Activated gamma-delta T cell treated with Interleukin-2 at 50 U/mL for 16 hours (primary cell): ENCODE data around the gene ATXN1.
"Not testable (repeated sequence)": the region's sequence is repeated elsewhere in the genome, so short reads cannot be mapped to it uniquely, and the experiment has no call there.

Experiments used
- DNase-seq: peaks from one replicate; pipeline ENCODE4 v3.0.0-alpha.2; 2020

Gene ATXN1

DNA sequence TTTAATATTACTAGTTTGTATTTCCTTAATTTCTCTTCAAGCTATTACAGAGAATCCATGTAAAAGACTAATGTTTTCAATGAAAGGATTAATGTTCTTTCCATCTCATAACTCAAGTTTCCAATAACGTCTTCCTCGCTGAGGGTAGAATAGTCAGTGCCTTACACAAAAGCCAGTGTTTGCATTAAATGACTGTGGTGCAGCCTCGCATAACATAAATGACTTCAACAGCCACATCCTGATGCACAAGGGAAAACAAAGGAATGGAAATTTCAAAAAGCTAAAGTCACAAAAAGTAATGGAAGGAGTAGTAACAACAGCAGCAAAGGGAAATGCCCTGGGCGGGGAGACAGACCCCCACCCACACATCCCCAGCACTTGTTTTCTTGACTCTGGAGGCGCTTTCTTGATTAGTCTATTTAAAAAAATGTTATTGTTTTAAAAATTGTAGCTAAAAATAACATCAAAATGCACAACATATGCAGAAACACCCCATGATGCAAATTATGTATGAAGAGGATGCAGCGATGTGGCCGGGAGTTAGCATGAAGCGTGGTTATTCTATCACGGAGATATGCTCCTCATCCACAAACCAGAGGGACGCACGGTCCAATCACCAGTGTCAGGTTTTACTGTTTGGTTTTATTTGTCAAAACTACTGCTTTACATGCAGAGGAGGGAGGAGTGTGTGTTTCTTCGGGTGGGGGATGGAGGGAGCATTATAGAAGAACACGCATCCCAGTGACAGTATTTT, 294.3 kb downstream of the ATXN1 start:
- DNase-seq = no peak

DNA sequence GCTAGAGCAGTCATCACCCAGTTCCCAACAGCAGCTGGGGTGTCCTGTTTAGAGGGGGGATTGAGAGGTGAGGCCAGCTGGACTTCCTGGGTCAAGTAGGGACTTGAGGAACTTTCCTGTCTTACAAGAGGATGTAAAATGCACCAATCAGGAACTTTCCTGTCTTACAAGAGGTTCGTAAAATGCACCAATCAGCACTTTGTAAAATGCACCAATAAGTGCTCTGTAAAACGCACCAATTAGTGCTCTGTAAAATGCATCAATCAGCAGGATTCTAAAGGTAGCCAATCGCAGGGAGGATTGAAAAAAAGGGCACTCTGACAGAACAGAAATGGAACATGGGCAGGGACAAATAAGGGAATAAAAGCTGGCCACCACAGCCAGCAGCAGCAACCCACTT, 297.2 kb downstream of the ATXN1 start:
- DNase-seq = no peak

DNA sequence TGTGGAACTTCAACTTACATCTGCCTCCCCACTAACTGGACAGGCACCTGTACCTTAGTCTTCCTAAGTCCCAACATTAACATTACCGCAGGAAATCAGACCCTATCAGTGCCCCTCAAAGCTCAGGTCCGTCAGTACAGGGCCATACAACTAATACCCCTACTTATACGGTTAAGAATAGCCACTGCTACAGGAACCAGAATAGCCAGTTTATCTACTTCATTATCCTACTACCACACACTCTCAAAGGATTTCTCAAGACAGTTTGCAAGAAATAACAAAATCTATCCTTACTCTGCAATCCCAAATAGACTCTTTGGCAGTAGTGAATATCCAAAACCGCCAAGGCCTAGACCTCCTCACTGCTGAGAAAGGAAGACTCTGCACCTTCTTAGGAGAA, 298.0 kb downstream of the ATXN1 start:
- DNase-seq = not testable (repeated sequence)

DNA sequence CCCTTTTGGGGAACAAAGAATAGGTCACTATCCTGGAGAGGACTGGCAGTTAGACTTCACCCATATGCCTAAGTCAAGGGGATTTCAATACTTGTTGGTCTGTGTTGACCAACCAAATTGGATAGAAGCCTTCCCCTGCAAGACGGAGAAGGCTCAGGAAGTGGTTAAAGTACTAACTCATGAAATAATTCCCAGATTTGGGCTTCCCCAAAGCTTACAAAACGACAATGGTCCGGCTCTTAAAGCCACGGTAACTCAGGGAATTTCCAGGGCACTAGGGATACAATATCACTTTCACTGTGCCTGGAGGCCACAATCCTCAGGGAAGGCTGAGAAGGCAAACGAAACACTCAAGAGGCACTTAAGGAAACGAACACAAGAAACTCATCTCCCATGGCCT, 299.8 kb downstream of the ATXN1 start:
- DNase-seq = no peak

DNA sequence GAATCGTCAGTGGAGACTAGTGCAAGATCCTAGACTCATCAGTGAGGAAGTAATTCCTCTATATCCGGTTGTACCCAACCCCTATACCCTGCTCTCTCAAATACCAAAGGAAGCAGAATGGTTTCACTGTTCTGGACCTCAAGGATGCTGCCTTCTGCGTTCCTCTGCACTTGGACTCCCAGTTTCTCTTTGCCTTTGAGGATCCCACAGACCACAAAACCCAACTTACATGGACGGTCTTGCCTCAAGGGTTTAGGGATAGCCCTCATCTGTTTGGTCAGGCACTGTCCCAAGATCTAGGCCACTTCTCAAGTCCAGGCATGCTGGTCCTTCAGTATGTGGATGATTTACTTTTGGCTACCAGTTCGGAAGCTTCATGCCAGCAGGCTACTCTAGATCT, 301.8 kb downstream of the ATXN1 start:
- not testable (repeated sequence) for DNase-seq

DNA sequence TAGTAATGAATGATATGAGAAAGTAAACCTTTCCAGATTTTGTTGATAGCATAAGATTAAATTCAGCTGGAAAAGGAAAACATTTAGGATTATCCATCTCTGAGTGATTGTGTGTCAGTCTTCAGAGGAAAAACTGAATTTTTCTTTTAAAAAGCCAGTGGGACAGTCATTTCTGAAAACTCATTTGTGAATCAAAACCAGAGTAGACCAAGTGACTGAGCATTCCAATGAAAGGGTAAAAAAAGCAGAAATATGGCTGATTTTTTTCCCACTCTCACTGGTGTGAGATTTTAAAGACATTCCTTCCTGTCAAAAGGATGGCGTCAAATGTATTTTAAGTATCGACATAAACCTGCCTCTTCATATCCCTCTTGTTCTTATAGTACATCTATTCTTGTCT, 308.9 kb downstream of the ATXN1 start:
- no peak for DNase-seq

DNA sequence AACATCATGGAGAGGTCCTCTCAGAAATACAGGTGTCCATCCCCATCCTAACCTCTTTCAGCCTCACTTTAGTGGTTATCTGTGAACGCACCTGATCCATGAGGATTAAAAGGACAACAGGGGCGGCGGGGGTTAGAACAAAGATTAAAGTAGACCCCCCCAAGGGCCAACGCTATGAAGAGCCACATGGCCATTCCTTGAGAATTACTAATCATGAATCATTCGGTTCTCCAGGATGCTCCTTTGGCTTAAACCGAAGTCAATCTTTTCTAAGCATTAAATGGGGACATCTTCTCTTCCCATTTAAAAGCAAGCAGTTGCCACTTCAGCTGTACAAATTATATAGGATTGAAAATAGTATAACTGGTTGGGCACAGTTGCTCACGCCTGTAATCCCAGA, 310.4 kb downstream of the ATXN1 start:
- no peak for DNase-seq

DNA sequence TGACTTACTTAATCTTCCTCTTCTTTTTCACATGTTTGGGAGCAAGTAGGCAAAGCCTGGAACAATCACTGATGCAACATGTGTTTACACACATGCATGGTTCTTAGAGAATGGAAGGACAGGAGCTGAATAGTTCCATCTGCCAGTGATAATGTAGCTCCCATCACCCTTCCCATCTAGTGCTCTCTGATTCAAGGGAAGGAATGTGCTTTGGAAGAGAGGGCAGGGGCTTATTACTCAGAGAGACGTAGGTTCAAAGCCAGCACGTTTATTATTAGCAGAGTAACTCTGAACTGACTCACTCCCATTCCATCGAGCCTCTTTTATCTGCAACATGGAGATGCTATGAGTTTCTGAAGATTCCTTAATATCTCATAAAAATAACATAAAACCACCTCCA, 311.0 kb downstream of the ATXN1 start:
- no peak for DNase-seq

DNA sequence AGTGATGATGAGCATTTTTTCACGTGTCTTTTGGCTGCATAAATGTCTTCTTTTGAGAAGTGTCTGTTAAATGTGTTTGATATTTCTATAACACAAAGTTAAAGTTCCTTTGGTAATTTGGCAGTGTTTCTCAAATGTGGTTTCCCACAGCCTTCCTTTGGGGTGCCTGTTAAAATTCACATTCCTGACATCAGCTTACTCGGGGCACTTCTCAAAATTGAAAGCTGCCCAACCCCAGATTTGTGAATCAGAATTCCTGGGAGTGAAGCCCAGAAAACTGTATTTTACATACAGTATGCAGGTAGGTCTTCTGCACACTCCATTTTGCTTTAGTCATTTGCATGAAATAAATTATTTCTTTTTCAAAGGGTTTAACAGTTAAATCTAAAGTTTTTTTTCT, 315.0 kb downstream of the ATXN1 start:
- DNase-seq = no peak

DNA sequence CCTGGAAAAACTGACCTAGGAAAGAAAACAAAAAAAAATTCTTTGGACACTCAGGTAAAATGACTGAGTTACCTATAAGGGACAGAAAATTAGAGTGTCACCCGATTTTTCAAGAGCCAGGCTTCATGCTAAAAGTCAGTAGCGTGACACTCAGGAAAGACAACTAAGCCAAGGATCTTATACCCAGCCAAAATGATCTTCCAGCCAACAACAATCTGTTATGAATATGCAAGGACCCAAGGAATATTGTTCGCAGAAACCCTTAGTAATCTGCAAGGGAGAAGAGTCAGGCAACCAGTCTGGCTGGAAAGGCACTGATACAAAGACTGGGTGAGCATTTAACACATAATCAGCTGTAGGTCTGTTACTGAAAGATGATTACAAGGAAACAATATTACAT, 319.2 kb downstream of the ATXN1 start:
- DNase-seq = no peak

DNA sequence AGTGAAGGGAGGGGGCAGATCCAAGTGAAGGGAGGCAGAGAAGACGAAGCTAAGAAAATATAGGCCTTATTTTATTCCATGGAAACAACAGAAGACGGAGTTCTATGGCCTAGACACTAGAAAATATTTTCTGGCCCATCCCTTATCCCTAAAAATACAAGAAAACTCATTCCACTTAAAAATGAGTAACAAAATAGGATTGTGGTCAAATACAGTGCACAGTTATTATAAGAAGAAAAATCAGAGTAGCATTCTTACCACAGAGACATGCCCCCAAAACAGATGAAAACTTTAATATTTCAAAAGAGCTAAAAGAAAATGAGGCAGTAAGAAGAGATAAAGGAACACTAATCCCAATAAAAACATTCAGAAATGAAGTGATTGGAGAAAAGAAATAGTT, 320.0 kb downstream of the ATXN1 start:
- no peak for DNase-seq

DNA sequence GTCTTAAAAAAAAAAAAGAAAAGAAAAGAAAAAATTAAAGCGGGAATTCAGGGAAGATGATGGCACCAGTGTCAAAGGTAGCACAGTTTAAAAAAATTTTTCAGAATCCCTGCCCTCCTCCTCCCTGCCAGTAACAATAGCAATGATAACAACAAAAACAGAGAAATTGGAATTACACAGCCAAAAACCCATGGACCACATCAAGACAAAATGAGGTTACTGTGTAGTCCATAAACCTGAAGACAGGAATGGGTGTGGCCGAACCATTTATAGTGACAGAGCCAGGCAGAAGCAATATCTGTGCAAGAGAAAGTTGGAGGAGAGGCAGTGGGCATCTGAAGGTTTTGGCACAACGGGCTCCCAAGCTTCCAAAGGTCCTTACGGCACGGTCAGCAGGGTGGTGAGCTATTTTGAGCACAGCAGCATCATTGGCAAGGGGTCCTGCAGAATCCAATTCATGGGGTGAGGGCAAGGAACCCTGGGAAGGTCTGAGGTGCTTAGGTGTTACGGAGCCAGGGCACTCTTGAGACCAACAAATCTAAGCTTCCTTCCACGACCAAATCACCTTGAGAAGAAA, 320.5 kb downstream of the ATXN1 start:
- DNase-seq = no peak

DNA sequence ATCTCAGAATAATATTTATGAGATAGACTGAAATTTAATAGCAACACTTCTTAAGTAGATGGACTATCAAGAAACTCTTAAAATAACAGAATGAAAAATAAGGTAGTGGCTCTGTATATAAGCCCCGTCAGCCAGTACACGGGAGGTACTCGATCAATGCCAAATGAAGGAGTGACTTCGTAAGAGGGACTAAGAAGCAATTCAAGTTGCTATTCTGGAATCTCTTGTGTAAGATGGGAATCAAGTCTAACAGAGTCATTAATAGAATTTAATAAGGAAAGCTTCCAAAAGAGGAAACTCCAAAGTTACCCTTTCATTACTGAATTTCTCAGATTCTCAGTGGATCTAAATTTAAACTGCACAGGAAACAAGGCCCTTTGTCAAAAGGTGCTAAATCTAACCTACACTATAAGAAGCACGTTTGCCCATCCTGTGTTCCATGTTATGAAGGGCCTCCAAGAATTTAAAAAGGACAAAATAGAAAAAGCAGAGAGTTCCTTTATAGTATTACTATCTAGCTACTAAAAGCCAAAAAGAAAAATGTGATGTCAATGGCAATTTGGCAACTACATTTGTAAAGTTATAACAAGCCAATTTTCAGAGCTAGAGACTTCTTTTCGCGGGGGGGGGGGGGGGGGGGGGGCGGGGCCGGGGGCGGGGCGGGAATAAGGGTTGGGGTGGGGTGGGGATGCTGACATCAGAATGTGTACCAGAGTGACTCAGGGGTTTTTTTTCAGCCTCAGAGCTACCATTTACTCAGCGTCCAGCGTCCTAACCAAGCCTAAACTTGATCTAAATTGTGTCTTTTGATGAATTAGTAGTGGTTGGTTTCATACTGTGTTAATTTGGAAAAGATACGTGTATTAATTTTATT, 322.3 kb downstream of the ATXN1 start:
- DNase-seq = no peak

DNA sequence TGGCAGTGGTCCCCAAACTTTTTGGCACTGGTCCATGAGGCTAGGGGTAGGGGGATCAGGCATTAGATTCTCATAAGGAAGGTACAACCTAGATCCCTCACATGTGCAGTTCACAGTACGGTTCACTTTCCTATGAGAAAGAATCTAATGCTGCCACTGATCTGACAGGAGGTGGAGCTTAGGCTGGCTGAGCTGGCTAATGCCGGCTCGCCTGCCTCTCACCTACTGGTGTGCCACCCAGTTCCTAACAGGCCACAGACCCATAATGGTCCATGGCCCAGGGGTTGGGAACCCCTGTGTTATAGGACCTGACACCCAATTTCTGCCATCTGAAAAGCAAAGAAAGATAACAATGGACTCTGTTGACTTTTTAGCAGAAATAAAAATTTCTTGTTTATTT, 323.3 kb downstream of the ATXN1 start:
- DNase-seq = no peak

DNA sequence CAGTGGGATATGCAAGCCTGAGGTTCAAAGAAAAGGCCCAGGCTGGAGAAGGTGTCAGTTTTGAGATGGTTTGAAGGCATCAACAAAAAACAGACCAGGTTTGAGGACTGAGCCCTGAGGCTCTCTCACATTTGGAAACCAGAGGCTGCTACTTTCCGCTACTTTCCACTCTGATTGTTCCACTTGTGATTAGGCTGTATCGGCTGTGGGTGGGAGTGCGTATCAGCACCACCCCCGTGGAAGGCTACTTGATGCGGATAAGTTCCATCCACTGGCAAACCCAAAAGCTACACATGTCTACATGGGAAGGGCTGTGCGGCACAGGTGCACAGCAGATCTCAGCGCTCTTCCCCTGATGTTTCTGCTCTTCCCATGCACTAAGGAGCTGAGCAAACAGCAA, 324.2 kb downstream of the ATXN1 start:
- DNase-seq = no peak

DNA sequence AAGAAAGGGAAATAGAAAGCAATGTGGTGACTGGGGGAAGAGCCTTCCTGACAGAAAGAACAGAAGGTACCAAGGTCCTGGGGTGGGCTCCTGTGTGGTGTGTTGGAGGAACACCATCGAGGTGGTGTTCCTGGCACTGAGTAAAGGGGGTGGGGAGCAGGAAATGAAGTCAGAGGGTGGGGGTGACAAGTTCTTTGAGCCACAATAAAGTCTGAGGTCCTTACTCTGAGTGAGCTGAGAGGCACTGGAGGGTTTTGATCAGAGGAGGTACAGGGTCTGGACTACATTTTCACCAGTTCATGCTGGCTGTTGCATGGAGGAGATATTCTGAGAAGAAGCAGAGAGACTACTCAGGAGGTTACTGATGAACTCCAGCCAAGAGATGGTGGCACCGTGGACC, 324.7 kb downstream of the ATXN1 start:
- DNase-seq = peak; percentile 5

DNA sequence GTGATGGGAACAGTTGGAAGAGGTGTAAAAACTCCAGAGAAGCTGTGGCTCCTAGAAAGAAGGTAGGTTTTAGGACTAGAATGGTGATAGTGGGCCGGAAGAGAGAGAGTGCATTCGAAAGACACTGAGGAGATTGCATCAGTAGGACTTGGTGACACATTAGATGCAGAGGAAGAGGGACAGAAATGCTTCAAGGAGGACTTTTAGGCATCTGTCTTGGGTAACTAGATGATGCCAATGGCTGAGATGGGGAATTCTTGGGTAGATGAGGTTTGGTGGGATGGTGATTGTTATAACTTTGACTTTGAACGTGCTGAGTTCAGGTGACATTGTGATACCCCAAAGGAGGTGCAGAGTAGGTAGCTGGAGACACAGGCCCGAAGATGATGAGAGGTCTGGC, 326.4 kb downstream of the ATXN1 start:
- DNase-seq = no peak

DNA sequence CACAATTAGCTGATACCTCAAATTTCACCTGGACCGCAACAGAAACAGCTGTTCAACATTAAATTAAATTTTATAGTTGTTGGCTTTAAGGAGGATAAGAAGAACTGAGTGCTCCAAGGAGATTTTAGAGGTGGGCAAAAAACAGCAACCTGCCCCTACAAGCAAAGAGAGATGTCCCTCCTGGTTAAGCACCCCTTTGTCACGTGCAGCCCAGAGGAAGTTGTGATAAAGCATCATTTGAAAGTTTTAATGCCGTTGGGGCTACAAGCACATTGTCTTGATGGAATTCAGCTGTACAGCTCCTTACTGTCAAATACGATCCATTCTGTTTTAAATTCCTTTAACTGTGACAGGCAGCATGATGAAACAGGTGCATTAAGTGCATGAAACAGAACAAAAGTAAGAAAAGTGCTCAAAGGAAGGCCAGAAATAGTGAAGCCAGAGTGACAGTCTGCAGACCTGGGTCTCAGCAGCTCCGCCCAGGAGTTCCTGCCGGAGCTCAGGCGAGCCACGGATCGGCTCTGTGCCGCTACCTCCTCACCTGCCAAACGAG, 327.8 kb downstream of the ATXN1 start:
- DNase-seq = no peak

DNA sequence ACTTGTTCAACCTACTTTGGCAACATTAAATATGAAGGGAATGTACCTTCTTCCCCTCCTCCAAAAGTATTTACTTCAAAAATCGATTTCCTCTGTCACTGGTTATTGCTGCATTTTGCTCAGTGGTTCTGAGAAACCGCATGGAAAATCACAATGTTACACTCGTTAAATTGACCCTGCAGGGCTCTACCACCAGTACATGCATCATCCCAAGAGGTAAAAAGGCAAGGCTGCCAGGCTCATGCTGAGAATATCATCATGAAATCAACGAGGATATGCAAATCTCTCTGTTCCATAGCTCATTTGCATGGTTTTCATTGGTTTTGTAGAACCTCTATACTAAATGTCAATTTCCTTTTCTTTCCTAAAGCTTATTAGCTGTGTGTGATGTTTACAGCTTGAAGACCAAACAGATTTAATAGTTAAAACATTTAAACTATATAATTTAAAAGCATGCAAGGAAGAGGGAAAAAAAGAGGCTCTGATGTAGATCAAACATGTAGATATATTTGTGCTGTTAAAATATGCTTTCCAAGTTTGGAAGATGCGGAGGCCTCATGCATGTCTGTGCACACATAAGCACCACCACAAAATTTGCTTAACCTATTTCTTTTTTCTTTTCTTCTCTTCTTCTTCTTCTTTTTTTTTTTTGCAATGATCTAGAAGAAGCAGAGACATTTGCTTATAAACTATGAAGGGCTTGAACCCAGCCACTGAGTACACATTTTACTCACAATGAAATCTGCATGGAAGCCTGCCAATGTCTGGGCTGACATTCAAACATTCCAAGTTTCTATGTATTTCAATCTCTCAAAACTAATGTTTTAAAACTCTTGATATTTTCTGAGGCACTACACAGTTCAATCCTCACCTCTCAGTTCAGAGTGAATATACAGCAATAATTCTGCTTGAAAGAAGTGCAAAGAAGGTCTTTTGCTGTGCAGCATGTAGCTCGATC, 328.9 kb downstream of the ATXN1 start:
- DNase-seq = no peak

DNA sequence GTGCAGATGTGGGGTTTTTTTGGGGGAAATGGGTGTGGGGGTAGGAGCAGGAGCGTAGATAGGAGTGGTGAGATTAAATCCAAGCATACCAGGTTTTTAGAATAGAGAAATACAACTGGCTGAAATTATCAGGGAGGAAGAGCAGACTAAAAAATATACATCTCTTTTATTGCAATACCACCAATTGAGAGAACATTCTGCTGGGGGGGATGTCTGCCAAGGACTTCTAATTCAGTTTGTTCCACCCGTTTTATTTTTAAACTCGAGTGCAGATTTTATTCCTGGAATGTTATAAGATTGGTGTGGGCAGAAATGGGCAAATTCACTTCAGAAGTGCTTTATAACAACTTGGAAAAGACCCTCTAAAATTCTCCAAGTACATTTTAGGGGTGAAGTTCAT, 330.2 kb downstream of the ATXN1 start:
- no peak for DNase-seq

DNA sequence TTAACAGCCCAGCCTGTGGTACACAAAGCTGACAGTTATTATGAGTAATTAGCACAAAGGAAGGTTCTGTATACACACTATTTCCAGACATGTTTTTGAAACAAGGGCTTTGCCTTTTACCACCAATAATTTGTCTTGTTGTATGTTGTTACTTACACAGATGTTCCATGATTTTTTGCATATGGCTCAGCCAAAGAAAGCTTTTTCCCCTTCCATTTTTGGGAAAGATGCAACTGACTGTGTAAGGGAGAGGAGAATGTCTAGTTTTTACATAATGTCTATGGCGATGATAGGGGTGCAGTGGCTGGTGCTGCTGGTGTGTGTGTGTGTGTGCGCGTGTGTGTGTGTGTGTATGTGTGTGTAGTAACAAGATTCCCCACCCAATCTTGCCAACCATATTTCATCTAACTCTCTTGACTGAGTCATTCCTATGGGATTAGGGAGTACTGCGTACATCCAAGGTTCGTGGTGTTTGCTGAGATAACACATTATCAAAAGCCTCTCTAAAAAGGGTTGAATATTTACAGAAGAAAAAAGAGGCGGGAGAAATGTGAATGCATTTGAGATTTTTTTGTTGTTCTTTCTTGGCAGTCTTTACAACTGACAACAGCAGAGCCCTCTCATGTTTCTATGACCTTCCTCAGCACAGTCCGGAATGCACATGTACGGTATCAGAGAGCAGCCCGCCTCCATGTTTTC, 330.7 kb downstream of the ATXN1 start:
- no peak for DNase-seq

DNA sequence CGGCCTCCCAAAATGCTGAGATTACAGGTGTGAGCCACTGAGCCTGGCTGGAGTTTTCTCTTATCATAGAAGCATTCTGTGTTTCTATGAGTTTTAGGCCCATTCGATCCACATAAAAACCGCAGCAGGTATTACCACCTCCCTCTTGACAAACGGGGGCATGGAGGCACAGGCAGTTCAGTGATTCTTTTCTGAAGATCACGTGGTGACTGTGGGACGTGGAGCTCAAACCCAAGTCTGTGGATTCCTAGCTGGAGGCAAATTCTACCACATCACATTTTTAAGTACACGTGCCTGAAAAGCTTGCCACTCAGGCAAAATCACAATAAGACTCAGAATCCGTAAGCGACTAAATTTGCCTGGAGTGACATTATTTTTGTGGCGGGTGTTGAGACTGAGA, 331.6 kb downstream of the ATXN1 start:
- no peak for DNase-seq
